ENCODE data around the gene BCAP31.
"Not testable (repeated sequence)": the region's sequence is repeated elsewhere in the genome, so short reads cannot be mapped to it uniquely, and the experiment has no call there.

BCAP31 gene

DNA sequence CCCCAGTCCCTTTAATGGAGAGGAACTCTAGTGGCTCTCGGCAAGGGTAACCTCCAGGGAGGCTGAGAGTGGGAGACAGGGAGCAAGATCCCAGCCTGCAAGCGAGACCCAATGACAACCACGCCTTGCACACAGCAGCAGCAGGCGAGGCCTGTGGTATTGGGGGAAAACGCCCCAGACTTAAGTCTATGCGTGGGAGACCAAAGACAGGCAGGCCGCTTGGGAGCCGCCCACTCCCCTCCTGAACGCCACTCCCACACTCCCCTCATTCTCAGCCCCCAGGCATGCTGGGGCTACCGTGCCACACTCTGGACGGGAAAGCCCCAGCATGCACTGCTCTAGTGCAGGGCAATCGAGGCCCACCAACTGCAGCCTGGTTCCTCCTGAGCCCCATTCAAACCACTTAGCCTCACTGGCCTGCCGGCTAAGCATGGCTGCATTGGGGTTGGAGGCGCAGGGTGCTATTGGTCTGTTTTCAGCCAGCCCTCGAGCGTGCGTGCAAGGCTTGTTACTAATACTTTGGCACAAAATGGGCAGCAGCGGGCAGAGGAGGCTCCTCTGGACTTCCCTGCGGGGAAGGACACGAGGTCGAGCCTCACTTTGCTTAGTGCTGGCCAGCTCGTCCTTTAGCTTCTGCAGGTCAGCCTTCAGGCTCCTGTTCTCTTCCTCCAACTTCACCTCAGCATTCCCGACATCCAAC lies 21.7 kb downstream of the BCAP31 start:
- no peak for TF ChIP-seq POLR2A (IDR thresholded peaks at IDR 0.05; ENCODE audit: low read depth, low read length)
- FAIRE-seq (no peak), DNase-seq (ENCODE audit: insufficient read length, low spot score) (no peak)

GRCh38 chrX:153701706-153702105 lies 22.5 kb downstream of the BCAP31 start:
- FAIRE-seq (no peak), DNase-seq (ENCODE audit: insufficient read length, low spot score) (no peak)
- no peak for TF ChIP-seq POLR2A (IDR thresholded peaks at IDR 0.05; ENCODE audit: low read depth, low read length)

- TF ChIP-seq POLR2A (IDR thresholded peaks at IDR 0.05; ENCODE audit: low read depth, low read length): no peak
- DNase-seq (ENCODE audit: insufficient read length, low spot score) (no peak), FAIRE-seq (no peak)
Observed at GRCh38 chrX:153700967-153701366, 23.2 kb downstream of the BCAP31 start.

GRCh38 chrX:153700376-153700945 lies 23.7 kb downstream of the BCAP31 start:
- no peak for TF ChIP-seq POLR2A (IDR thresholded peaks at IDR 0.05; ENCODE audit: low read depth, low read length)
- DNase-seq (ENCODE audit: insufficient read length, low spot score) (no peak), FAIRE-seq (no peak)

DNA sequence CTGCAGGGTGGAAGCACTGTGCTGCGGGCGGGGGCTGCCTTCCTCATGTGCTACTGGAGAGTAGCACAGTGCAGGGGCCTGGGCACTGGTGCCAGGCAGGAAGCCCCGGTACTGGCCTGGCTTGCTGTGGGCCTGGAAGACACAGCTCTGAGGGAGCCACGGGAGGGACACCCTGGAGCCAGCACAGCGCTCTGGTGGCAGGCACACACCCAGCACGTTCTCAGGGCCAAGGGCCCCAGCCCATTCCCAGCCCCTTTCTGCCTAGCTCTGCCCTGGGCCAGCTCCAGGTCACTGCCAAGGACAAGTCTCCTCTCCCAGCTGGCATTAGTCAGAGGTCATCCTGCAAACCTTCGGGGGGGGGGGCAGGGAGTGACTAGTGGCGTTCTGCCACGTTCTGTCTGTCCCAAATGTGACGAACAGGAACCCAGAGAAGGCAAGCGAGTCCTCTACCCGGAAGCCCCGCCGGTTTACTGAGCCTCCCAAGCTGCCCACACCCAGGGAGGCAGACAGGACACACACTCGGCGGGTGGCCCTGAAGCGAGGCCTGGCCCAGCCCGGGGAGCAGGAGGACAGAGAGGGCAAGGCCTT lies 24.3 kb downstream of the BCAP31 start:
- not testable (repeated sequence) for DNase-seq (ENCODE audit: insufficient read length, low spot score); FAIRE-seq

GRCh38 chrX:153699210-153699783 lies 24.9 kb downstream of the BCAP31 start:
- not testable (repeated sequence) for DNase-seq (ENCODE audit: insufficient read length, low spot score); FAIRE-seq

GRCh38 chrX:153697924-153698865 lies 26.0 kb downstream of the BCAP31 start:
- TF ChIP-seq POLR2A (IDR thresholded peaks at IDR 0.05; ENCODE audit: low read depth, low read length): no peak
- no peak for FAIRE-seq
- DNase-seq (ENCODE audit: insufficient read length, low spot score): no peak

DNA sequence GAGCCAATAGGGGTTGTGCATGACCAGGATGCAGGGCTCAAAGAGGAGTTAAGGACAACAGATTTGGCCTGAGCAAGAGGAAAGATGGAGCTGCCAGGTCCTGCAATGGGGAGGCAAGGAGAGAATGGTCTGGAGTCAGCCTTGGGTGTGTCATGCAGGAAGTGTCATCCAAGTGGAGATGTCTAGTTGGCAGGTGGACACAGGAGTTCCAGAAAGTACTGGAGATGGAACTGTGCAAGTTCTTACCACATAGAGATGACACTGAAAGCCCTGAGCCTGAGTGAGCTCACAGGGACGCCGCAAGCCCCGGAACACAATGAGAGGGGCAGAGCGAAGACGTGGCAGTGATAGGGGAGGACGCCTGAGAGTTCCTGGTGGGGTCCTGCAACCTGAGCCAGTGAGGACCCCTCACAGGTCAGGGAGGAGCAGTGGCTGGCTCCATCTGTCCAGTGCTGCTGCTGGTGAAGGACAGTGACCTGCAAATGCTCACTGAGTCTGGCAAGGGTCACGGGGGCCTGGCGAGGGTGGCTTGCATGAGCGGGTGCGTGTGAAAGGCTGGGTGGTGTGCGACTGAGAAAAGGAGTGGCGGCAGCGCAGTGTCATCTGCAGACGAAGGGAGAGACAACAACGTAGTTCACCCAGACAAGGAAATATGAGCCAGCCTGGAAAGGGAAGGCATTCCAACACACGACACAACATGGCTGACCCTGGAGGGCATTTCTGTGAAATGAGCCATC lies 27.0 kb downstream of the BCAP31 start:
- not testable (repeated sequence) for FAIRE-seq; DNase-seq (ENCODE audit: insufficient read length, low spot score)

DNA sequence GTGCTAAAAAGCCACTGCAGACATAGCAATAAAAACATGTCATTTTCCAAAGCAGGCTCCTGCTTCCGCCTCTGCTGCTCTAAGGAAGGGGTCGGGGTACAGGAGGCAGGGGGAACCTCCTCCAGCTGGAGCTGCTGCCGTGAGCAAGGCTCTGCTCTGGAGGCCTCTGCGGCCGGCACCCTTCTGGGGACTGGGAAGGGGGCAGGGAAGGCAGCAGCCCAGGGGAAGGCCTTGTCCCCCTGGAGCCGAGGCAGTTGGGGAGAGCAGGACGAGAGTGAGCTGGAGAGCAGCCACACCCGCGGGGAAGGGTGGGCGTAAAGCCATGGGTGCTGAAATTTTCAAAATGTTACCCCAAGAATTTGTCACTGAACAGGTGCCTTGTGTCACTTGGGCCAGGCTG lies 27.6 kb downstream of the BCAP31 start:
- DNase-seq (ENCODE audit: insufficient read length, low spot score); FAIRE-seq: not testable (repeated sequence)

DNA sequence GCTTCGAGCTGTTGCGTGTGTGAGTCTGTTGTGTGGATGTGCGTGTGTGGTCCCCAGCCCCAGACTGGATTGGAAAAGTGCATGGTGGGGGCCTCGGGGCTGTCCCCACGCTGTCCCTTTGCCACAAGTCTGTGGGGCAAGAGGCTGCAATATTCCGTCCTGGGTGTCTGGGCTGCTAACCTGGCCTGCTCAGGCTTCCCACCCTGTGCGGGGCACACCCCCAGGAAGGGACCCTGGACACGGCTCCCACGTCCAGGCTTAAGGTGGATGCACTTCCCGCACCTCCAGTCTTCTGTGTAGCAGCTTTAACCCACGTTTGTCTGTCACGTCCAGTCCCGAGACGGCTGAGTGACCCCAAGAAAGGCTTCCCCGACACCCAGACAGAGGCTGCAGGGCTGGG lies 28.1 kb downstream of the BCAP31 start:
- TF ChIP-seq POLR2A (IDR thresholded peaks at IDR 0.05; ENCODE audit: low read depth, low read length): no peak
- FAIRE-seq (no peak), DNase-seq (ENCODE audit: insufficient read length, low spot score) (no peak)

- TF ChIP-seq POLR2A (IDR thresholded peaks at IDR 0.05; ENCODE audit: low read depth, low read length): no peak
- no peak for FAIRE-seq
Observed at GRCh38 chrX:153694687-153695270, 29.4 kb downstream of the BCAP31 start.

DNA sequence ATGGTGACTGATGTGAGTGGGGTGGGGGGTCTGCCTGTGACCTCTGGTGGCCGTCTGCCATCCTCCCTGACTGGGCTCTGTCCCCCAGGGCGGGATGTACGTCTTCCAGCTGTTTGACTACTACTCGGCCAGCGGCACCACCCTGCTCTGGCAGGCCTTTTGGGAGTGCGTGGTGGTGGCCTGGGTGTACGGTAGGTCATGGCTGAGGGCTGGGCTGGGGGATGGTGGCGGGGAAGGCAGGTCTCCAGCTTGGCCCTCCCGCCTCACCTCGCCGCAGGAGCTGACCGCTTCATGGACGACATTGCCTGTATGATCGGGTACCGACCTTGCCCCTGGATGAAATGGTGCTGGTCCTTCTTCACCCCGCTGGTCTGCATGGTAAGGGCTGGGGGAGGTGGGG lies 29.9 kb downstream of the BCAP31 start:
- FAIRE-seq; DNase-seq (ENCODE audit: insufficient read length, low spot score): not testable (repeated sequence)

More at GRCh38 chrX:153694687-153695270, 29.4 kb downstream of the BCAP31 start:
- no peak for DNase-seq (ENCODE audit: insufficient read length, low spot score)
